ENCODE results near the gene BCORL1.

The BCORL1 gene

DNA sequence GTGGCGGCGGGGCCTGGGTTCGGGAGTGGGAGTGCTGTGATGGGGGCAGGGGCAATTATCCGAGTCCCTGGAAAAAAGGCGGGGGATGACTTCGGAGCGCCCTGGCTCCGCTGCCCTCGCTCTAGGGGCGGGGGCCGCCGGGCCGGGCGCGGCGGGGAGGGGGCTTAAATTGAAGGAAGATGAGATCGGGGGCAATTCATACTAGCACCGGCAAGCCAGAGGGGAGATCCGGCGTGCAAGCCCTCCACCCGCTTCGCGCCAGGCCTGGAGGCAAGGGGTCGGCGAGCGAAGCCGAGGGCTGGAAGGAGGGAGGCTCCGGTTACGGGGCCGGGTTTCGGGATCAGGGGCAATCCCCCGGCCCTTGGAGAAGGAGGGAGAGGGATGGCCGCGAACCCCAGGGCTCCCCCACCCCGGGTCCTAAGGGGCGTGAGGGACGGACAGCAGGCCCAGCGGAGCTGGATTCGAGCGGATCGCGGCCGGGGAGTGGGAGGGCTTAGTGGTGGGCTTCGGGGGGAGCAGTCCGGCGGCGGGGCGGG lies 1.2 kb downstream of the BCORL1 start:
- H3K4me1 ChIP-seq (ENCODE audit: control insufficient read depth, insufficient read depth, low read length) = no peaks in the 10 kb centered on the region
- H3K9me3 ChIP-seq (ENCODE audit: control insufficient read depth, low read length) = no peaks in the 10 kb centered on the region
- peaks cover 6% of the 10 kb centered on the region for H3K27me3 ChIP-seq (ENCODE audit: control insufficient read depth, insufficient read depth, low read length, poor library complexity, severe bottlenecking)
- H3K4me3 ChIP-seq (ENCODE audit: insufficient read depth, low read depth, low read length) = no peak overlapping the region
- WGBS, 2 experiments = 1% methylated on average over 40 to 48 of the region's 48 CpGs
- no peak overlapping the region for H3K27ac ChIP-seq (ENCODE audit: insufficient read depth, low read depth, low read length, poor library complexity, severe bottlenecking)
- H3K36me3 ChIP-seq (ENCODE audit: control insufficient read depth, insufficient read depth, low read length) = no peaks in the 10 kb centered on the region

DNA sequence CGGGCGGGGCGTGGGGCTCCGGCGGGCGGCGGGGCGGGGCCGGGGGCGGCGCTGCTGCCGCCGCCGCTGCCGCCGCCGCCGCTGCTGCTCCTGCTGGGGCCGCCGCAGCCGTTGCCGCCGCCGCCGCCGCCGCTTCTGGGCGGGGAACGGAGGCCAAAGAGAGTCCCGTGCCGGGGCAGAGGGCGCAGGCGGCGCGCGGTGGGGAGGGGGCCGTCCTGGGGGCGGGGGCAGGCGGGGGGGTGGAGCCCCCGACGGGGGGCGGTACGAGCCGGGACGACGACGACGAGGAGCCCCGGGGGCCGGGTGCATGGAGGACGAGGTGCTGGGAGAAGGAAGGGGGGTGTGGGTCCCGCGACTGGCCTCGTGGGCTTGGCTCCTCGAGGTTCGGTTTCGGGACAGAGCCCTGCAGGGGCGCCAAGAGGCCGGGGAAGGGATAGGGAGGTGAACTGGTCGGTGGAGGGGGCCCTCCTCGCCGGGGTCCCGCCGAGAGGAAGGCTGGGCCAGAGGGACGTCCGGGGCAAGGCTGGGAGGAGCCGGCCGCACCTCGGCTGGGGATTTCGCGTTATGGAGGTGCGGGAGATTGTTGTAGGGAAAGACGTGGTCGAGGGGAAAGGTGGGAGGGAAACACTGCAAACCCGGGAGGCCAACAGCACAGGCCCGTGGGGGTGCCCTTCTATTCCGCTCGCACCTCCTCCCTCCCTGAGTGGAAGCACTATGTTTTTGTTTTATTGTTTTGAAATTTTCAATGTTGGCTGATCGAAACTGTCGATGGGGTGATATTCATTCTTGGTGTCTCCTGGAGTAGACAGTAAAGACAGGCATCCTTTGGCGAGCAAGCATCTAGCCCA lies 1.9 kb downstream of the BCORL1 start:
- 1% methylated on average over 54 to 72 of the region's 81 CpGs for WGBS, 2 experiments
- H3K27me3 ChIP-seq (ENCODE audit: control insufficient read depth, insufficient read depth, low read length, poor library complexity, severe bottlenecking) = peaks cover 6% of the 10 kb centered on the region
- H3K9me3 ChIP-seq (ENCODE audit: control insufficient read depth, low read length) = no peaks in the 10 kb centered on the region
- no peak overlapping the region for H3K27ac ChIP-seq (ENCODE audit: insufficient read depth, low read depth, low read length, poor library complexity, severe bottlenecking)
- H3K4me3 ChIP-seq (ENCODE audit: insufficient read depth, low read depth, low read length) = peak overlapping the region; percentile 51
- H3K4me1 ChIP-seq (ENCODE audit: control insufficient read depth, insufficient read depth, low read length) = no peaks in the 10 kb centered on the region
- H3K36me3 ChIP-seq (ENCODE audit: control insufficient read depth, insufficient read depth, low read length) = no peaks in the 10 kb centered on the region

GRCh38 chrX:129987871-129988270 lies 5.4 kb downstream of the BCORL1 start:
- H3K36me3 ChIP-seq (ENCODE audit: control insufficient read depth, insufficient read depth, low read length) = no peaks in the 10 kb centered on the region
- no peaks in the 10 kb centered on the region for H3K27me3 ChIP-seq (ENCODE audit: control insufficient read depth, insufficient read depth, low read length, poor library complexity, severe bottlenecking)
- H3K4me1 ChIP-seq (ENCODE audit: control insufficient read depth, insufficient read depth, low read length) = no peaks in the 10 kb centered on the region
- no peak overlapping the region for H3K27ac ChIP-seq (ENCODE audit: insufficient read depth, low read depth, low read length, poor library complexity, severe bottlenecking)
- 77 to 81% methylated on average over 2 of the region's 3 CpGs for WGBS, 2 experiments
- no peak overlapping the region for H3K4me3 ChIP-seq (ENCODE audit: insufficient read depth, low read depth, low read length)
- no peaks in the 10 kb centered on the region for H3K9me3 ChIP-seq (ENCODE audit: control insufficient read depth, low read length)

GRCh38 chrX:129992181-129992580 lies 9.7 kb downstream of the BCORL1 start:
- Histone ChIP-seq H3K36me3 (ENCODE audit: control insufficient read depth, insufficient read depth, low read length) (no peaks in the 10 kb centered on the region), H3K27me3 (ENCODE audit: control insufficient read depth, insufficient read depth, low read length, poor library complexity, severe bottlenecking) (no peaks in the 10 kb centered on the region), H3K4me3 (ENCODE audit: insufficient read depth, low read depth, low read length) (no peak overlapping the region), H3K9me3 (ENCODE audit: control insufficient read depth, low read length) (no peaks in the 10 kb centered on the region), H3K27ac (ENCODE audit: insufficient read depth, low read depth, low read length, poor library complexity, severe bottlenecking) (no peak overlapping the region), H3K4me1 (ENCODE audit: control insufficient read depth, insufficient read depth, low read length) (no peaks in the 10 kb centered on the region)
- WGBS, 2 experiments = 92 to 96% methylated on average over 5 of the region's 5 CpGs

DNA sequence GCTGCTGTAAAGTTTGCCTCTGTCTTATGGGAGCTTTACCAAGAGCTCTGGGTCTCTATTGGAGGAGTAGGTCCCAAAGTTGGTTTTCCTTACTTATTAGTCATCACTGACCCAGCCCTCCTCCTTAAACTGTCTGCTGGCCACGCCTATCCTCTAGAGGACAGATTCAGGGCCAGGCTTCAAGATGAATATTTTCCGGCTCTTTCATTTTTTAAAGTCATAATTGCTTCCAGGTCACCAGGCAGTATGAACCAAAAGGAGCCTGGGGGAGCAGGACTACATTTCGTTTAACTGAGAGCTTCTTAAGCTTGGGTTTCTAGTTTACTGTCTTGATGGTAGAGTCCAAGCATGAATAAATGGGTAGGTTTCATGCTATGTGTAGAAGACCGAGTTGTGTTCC lies 13.7 kb downstream of the BCORL1 start:
- Histone ChIP-seq H3K9me3 (ENCODE audit: control insufficient read depth, low read length) (no peaks in the 10 kb centered on the region), H3K4me3 (ENCODE audit: insufficient read depth, low read depth, low read length) (no peak overlapping the region), H3K4me1 (ENCODE audit: control insufficient read depth, insufficient read depth, low read length) (no peaks in the 10 kb centered on the region), H3K36me3 (ENCODE audit: control insufficient read depth, insufficient read depth, low read length) (no peaks in the 10 kb centered on the region), H3K27me3 (ENCODE audit: control insufficient read depth, insufficient read depth, low read length, poor library complexity, severe bottlenecking) (no peaks in the 10 kb centered on the region), H3K27ac (ENCODE audit: insufficient read depth, low read depth, low read length, poor library complexity, severe bottlenecking) (no peak overlapping the region)
- WGBS, 2 experiments = 94 to 99% methylated on average over 4 of the region's 4 CpGs

- no peaks in the 10 kb centered on the region for H3K36me3 ChIP-seq (ENCODE audit: control insufficient read depth, insufficient read depth, low read length)
- 86 to 92% methylated on average over 4 of the region's 5 CpGs for WGBS, 2 experiments
- no peak overlapping the region for H3K4me3 ChIP-seq (ENCODE audit: insufficient read depth, low read depth, low read length)
- no peak overlapping the region for H3K27ac ChIP-seq (ENCODE audit: insufficient read depth, low read depth, low read length, poor library complexity, severe bottlenecking)
- H3K4me1 ChIP-seq (ENCODE audit: control insufficient read depth, insufficient read depth, low read length) = no peaks in the 10 kb centered on the region
- no peaks in the 10 kb centered on the region for H3K9me3 ChIP-seq (ENCODE audit: control insufficient read depth, low read length)
- no peaks in the 10 kb centered on the region for H3K27me3 ChIP-seq (ENCODE audit: control insufficient read depth, insufficient read depth, low read length, poor library complexity, severe bottlenecking)
Measured at GRCh38 chrX:129997086-129997485, 14.7 kb downstream of the BCORL1 start.

DNA sequence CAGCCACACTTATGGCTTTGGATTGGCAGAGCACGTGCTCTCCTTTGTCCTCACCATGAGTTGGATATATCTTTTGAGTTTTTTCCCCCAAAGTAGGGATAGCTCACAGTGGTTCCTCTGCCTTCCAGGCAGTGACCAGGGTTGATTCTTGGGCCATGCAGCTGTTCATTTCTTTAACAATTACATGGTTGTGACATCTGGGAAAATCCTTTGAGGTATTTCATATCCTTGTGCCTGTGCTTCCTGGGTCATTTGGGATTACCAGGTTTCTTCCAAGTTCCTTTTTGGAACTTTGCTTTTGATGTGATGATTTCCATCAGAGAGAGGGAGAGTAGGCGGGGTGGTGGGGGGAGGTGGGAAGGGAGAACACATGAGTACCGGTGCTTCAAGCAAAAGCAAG lies 15.6 kb downstream of the BCORL1 start:
- WGBS, 2 experiments = 70 to 82% methylated on average over 3 of the region's 3 CpGs
- no peaks in the 10 kb centered on the region for H3K27me3 ChIP-seq (ENCODE audit: control insufficient read depth, insufficient read depth, low read length, poor library complexity, severe bottlenecking)
- H3K27ac ChIP-seq (ENCODE audit: insufficient read depth, low read depth, low read length, poor library complexity, severe bottlenecking) = no peak overlapping the region
- no peaks in the 10 kb centered on the region for H3K36me3 ChIP-seq (ENCODE audit: control insufficient read depth, insufficient read depth, low read length)
- H3K4me1 ChIP-seq (ENCODE audit: control insufficient read depth, insufficient read depth, low read length) = no peaks in the 10 kb centered on the region
- no peak overlapping the region for H3K4me3 ChIP-seq (ENCODE audit: insufficient read depth, low read depth, low read length)
- no peaks in the 10 kb centered on the region for H3K9me3 ChIP-seq (ENCODE audit: control insufficient read depth, low read length)

- 76 to 83% methylated on average over 6 of the region's 6 CpGs for WGBS, 2 experiments
- Histone ChIP-seq H3K4me3 (ENCODE audit: insufficient read depth, low read depth, low read length) (no peak overlapping the region), H3K36me3 (ENCODE audit: control insufficient read depth, insufficient read depth, low read length) (no peaks in the 10 kb centered on the region), H3K27me3 (ENCODE audit: control insufficient read depth, insufficient read depth, low read length, poor library complexity, severe bottlenecking) (no peaks in the 10 kb centered on the region), H3K27ac (ENCODE audit: insufficient read depth, low read depth, low read length, poor library complexity, severe bottlenecking) (no peak overlapping the region), H3K4me1 (ENCODE audit: control insufficient read depth, insufficient read depth, low read length) (no peaks in the 10 kb centered on the region), H3K9me3 (ENCODE audit: control insufficient read depth, low read length) (no peaks in the 10 kb centered on the region)
Measured at GRCh38 chrX:130001893-130002292, 19.5 kb downstream of the BCORL1 start.

DNA sequence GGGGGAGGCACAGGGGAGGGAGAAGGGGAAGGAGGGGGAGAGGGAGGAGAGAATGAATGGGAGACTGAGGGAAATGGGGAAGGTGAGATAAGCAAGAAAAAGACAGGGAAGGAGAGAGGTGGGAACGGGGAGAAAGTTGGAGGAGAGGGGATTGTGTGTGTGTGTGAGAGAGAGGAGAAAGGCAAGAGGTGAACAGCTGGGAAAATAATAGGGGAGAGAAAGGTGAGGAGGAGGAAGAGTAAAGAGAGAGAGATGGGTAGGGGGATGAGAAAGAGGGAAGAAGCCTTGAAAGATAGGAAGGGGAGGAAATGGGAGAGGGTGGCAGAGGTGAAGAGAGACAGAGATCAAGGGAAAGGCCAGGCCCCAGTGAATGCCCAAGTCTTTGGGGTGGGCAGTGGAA lies 20.1 kb downstream of the BCORL1 start:
- Histone ChIP-seq H3K9me3 (ENCODE audit: control insufficient read depth, low read length) (no peaks in the 10 kb centered on the region), H3K4me3 (ENCODE audit: insufficient read depth, low read depth, low read length) (no peak overlapping the region), H3K27me3 (ENCODE audit: control insufficient read depth, insufficient read depth, low read length, poor library complexity, severe bottlenecking) (no peaks in the 10 kb centered on the region), H3K36me3 (ENCODE audit: control insufficient read depth, insufficient read depth, low read length) (no peaks in the 10 kb centered on the region), H3K4me1 (ENCODE audit: control insufficient read depth, insufficient read depth, low read length) (no peaks in the 10 kb centered on the region), H3K27ac (ENCODE audit: insufficient read depth, low read depth, low read length, poor library complexity, severe bottlenecking) (no peak overlapping the region)
- WGBS, 2 experiments = 48 to 55% methylated on average over 1 of the region's 1 CpG

DNA sequence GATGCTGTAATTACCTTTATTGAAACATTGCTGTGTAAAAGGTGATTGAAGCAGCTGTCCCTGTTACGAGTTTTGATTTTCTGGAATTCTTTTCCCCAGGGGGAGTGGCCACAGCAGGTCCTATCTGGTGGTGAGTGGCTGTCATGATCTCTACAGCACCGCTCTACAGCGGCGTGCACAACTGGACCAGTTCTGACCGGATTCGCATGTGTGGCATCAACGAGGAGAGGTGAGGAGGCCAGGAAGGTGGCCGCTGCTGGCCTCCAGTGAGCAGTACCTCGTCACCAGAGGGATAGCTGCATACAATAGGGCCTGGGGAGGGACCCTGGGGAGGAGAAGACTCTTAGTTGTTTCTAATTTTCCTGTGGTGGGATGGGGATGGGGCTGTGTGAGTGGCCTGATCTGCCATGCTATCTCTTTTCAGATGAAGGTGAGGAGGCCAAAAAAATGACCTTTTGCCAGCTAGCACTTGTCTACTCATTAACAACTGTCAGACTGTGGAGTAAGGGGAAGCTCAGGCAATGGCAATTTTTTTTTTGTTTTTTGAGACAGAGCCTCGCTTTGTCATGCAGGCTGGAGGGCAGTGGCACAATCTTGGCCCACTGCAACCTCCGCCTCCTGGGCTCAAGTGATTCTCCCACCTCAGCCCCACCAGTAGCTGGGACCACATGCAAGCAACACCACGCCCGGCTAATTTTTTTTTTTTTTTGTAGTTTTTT lies 22.8 kb downstream of the BCORL1 start:
- no peak overlapping the region for H3K4me3 ChIP-seq (ENCODE audit: insufficient read depth, low read depth, low read length)
- no peaks in the 10 kb centered on the region for H3K4me1 ChIP-seq (ENCODE audit: control insufficient read depth, insufficient read depth, low read length)
- H3K27me3 ChIP-seq (ENCODE audit: control insufficient read depth, insufficient read depth, low read length, poor library complexity, severe bottlenecking) = no peaks in the 10 kb centered on the region
- no peak overlapping the region for H3K27ac ChIP-seq (ENCODE audit: insufficient read depth, low read depth, low read length, poor library complexity, severe bottlenecking)
- 92 to 96% methylated on average over 13 of the region's 13 CpGs for WGBS, 2 experiments
- H3K36me3 ChIP-seq (ENCODE audit: control insufficient read depth, insufficient read depth, low read length) = no peaks in the 10 kb centered on the region
- no peaks in the 10 kb centered on the region for H3K9me3 ChIP-seq (ENCODE audit: control insufficient read depth, low read length)
